Measurements from ENCODE around the gene SGF29.

DNA sequence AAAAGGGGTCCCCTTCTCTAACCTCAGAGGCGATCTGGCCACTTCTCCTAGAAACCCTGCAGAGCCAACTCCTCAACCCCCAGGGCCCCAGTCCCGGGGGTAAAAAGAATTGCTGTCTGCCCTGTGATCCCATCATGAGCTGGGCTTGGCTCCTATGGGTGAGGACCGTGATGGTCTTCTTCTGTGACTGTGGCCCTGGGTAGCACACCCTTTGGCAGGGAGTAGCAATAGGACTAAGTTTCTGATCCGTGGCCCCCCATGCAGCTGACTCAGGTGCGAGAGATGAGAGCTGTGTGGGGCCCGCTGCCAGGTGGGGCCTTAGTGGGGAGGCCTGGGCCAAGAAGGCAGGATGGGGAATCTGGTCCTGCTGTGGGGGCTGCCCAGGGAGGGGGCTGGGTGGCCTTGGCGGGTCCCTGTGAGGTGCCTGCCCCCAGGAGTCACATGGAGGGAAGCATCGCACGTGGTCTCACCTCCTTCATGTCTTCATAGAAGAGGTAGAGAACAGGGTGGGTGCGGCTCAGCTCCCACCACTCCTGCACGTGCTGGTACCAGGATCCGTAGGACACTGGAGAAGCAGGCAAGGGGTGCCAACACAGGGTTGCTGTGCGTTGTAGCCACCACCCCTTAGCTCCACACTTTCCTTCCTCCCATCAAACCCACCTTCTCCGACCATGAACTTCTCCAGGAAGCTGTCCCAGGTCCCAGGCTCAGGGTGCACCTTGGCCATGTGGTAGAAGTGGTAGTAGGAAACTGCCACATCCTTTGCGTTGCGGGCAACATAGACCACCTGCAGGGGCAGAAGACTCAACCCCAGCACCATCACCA is 52.8 kb downstream of the SGF29 start:
- TF ChIP-seq, protein P1, sequence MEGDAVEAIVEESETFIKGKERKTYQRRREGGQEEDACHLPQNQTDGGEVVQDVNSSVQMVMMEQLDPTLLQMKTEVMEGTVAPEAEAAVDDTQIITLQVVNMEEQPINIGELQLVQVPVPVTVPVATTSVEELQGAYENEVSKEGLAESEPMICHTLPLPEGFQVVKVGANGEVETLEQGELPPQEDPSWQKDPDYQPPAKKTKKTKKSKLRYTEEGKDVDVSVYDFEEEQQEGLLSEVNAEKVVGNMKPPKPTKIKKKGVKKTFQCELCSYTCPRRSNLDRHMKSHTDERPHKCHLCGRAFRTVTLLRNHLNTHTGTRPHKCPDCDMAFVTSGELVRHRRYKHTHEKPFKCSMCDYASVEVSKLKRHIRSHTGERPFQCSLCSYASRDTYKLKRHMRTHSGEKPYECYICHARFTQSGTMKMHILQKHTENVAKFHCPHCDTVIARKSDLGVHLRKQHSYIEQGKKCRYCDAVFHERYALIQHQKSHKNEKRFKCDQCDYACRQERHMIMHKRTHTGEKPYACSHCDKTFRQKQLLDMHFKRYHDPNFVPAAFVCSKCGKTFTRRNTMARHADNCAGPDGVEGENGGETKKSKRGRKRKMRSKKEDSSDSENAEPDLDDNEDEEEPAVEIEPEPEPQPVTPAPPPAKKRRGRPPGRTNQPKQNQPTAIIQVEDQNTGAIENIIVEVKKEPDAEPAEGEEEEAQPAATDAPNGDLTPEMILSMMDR (conservative IDR thresholded peaks at IDR 0.05) = no peak
- TF ChIP-seq EZH2 (IDR thresholded peaks at IDR 0.05; ENCODE audit: low read depth) = no peak

Measured in PC-9 (cell line).